ENCODE measurements around the gene EFHC1. TPM values are rescaled to one million over a fixed set of nuclear protein-coding genes. Genes with fewer than 3 reads are reported as not detected.

Gene EFHC1
- total and polyA plus RNA-seq, 8 donors = 14.6 to 73.0 (median 53.1) TPM

DNA sequence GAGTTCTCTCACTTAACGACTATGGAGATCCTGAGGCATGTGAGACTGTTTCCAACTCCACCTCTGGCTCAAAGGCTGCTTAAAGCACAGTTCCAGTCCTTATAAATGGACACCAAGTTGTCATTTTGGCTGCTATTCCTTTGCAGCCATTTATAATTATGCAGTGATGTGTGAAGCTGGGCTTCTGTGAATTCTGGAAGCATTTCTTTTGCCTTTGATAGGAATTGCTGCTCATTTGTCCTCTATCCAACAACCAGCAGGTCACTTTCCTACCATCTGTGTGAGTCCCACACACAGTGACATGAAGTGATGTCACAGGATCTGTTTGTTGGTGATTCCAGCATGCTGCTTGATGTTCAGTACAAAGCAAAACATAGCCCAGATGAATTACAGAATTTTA lies 28.5 kb upstream of the EFHC1 start:
- no peak for DNase-seq
- intact Hi-C loops (cut with DNase I) = no loop called here
- TF ChIP-seq, protein P1, sequence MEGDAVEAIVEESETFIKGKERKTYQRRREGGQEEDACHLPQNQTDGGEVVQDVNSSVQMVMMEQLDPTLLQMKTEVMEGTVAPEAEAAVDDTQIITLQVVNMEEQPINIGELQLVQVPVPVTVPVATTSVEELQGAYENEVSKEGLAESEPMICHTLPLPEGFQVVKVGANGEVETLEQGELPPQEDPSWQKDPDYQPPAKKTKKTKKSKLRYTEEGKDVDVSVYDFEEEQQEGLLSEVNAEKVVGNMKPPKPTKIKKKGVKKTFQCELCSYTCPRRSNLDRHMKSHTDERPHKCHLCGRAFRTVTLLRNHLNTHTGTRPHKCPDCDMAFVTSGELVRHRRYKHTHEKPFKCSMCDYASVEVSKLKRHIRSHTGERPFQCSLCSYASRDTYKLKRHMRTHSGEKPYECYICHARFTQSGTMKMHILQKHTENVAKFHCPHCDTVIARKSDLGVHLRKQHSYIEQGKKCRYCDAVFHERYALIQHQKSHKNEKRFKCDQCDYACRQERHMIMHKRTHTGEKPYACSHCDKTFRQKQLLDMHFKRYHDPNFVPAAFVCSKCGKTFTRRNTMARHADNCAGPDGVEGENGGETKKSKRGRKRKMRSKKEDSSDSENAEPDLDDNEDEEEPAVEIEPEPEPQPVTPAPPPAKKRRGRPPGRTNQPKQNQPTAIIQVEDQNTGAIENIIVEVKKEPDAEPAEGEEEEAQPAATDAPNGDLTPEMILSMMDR (IDR thresholded peaks at IDR 0.05) = no peak

DNA sequence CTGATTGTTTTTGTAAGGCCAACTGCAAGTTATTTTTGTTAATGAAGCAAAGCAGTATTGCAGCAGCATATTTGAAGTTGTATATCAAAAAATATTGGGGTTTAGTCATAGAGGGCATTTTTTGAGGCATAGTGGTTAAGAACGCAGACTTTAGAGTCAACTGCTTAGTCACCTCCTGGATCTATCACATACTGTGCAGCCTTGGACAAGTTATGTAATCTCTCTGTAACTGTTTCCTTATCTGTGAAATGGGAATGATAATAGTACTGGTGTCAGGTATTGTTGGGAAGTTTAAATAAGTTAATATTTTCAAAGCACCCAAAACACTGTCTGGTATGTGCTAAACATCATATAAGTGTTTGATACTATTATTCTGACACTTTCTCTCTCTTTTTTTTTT lies 27.2 kb upstream of the EFHC1 start:
- peaks cover 6 to 30% of the 10 kb centered on the region in 2 donors for H3K4me1 ChIP-seq
- ATAC-seq = no peak
- H3K4me3 ChIP-seq = no peak overlapping the region
- no peak for DNase-seq
- no peaks in the 10 kb centered on the region for H3K36me3 ChIP-seq
- intact Hi-C loops (cut with DNase I) = no loop called here
- no peaks in the 10 kb centered on the region for H3K9me3 ChIP-seq
- no peaks in the 10 kb centered on the region for H3K27me3 ChIP-seq
- TF ChIP-seq, protein P1 (IDR thresholded peaks at IDR 0.05) = no peak
- no peak overlapping the region for H3K27ac ChIP-seq

More for the DNA sequence above, 28.5 kb upstream of the EFHC1 start:
- Histone ChIP-seq H3K27me3 (no peaks in the 10 kb centered on the region), H3K36me3 (no peaks in the 10 kb centered on the region), H3K9me3 (no peaks in the 10 kb centered on the region), H3K27ac (no peak overlapping the region), H3K4me3 (no peak overlapping the region), H3K4me1 (peaks cover 6 to 27% of the 10 kb centered on the region in 2 donors)
- no peak for ATAC-seq

DNA sequence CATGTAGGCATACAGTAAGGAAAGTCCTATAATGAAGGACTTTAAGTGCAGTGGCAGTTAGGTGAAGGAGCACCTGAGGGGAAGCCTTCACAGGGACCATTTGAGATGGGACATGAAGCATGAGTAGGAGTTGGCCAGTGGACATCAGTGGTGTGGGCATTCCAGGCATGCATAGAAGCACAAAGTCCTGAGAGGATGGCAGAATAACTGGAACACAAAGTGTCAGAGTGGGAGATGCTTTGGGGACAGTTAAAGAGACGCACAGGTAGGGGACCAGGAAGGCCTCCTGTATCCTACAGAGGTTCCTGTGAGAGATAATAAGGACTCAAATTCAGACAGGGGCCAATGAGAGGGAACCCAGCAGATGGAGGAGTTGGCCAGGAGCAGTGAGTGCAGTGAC lies 26.4 kb upstream of the EFHC1 start:
- intact Hi-C loops (cut with DNase I) = no loop called here
- DNase-seq = no peak

DNA sequence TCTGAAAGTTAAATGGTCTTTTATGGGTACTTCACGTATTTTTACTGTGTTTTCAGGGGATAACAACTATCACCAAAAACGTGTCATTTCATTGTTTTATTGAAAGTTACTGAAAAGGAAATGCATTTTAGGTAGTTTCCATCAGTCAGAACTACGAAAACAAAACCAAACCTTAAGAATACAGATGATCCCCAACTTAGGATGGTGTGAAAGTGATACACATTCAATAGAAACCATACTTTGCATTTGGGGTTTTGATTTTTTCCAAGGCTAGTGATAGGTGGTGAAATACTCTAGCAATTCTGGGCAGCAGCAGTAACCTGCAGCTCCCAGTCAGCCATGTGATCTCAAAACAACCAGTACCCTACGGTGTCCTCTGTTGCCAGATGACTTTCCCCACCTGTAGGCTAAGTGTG lies 25.9 kb upstream of the EFHC1 start:
- Histone ChIP-seq H3K27me3 (no peaks in the 10 kb centered on the region), H3K4me3 (no peak overlapping the region), H3K9me3 (no peaks in the 10 kb centered on the region), H3K36me3 (no peaks in the 10 kb centered on the region), H3K27ac (no peak overlapping the region), H3K4me1 (peaks cover 5 to 23% of the 10 kb centered on the region in 2 donors)
- intact Hi-C loops (cut with DNase I) = no loop called here
- ATAC-seq (no peak), DNase-seq (no peak)
- TF ChIP-seq, protein P1 (IDR thresholded peaks at IDR 0.05) = no peak

More for the DNA sequence above, 26.4 kb upstream of the EFHC1 start:
- H3K36me3 ChIP-seq = no peaks in the 10 kb centered on the region
- H3K27me3 ChIP-seq = no peaks in the 10 kb centered on the region
- H3K4me1 ChIP-seq = peaks cover 6 to 28% of the 10 kb centered on the region in 2 donors
- ATAC-seq = no peak
- H3K4me3 ChIP-seq = no peak overlapping the region
- H3K9me3 ChIP-seq = no peaks in the 10 kb centered on the region
- TF ChIP-seq, protein P1 (IDR thresholded peaks at IDR 0.05) = no peak
- H3K27ac ChIP-seq = no peak overlapping the region

DNA sequence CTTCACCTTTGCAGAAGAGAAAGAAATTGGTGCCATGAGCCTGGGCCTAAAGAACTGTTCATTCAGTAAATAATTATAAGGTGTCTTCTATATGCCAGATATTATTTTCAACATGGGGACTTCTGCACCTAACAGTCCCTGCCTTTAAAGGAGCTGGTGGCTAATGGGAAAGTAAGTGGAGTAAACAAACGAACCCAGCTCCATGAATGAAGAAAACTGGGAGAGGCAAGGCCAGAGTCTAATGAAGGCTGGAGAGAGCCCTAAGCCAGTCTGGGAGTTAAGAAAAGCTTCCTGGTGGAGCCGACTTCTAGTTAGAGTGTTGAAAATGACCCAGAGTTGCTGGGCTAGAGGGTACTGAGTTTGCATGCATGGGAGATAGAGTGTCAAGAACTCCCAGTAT lies 24.2 kb upstream of the EFHC1 start:
- H3K4me1 ChIP-seq = peaks cover 0 to 11% of the 10 kb centered on the region in 2 donors
- H3K27ac ChIP-seq = no peak overlapping the region
- H3K9me3 ChIP-seq = no peaks in the 10 kb centered on the region
- no peaks in the 10 kb centered on the region for H3K36me3 ChIP-seq
- DNase-seq (no peak), ATAC-seq (no peak)
- no peak overlapping the region for H3K4me3 ChIP-seq
- TF ChIP-seq, protein P1 (IDR thresholded peaks at IDR 0.05) = no peak
- H3K27me3 ChIP-seq = no peaks in the 10 kb centered on the region
- intact Hi-C loops (cut with DNase I) = loop anchor here in 1 of 2 donors (5.0 kb wide), 1 partner anchor 109 kb away; no protein-coding TSS in a partner anchor
